ENCODE results near the gene NIPAL4. TPM values are rescaled to one million over a fixed set of nuclear protein-coding genes. Genes with fewer than 3 reads are reported as not detected.

NIPAL4 gene
- polyA plus RNA-seq, 1 donor from 2014 or later: not detected

GRCh38 chr5:157445745-157446411 lies 14.1 kb upstream of the NIPAL4 start:
- H4K20me1 ChIP-seq (ENCODE audit: insufficient read depth): no peaks in the 10 kb centered on the region
- no peaks in the 10 kb centered on the region for H3K9me3 ChIP-seq (ENCODE audit: low read length)
- H3K9me2 ChIP-seq (ENCODE audit: insufficient read depth, low read length): no peaks in the 10 kb centered on the region
- no peak overlapping the region for H3K9ac ChIP-seq (ENCODE audit: low read length)
- no peak for TF ChIP-seq EP300 (conservative IDR thresholded peaks at IDR 0.05; ENCODE audit: poor library complexity, severe bottlenecking)
- no peak for TF ChIP-seq RAD21 (conservative IDR thresholded peaks at IDR 0.05)
- no peak for TF ChIP-seq MXI1 (conservative IDR thresholded peaks at IDR 0.05; ENCODE audit: poor library complexity, severe bottlenecking)
- no peak for TF ChIP-seq TAF1 (IDR thresholded peaks at IDR 0.05; ENCODE audit: low read depth)
- no peak for TF ChIP-seq EZH2 (IDR thresholded peaks at IDR 0.05; ENCODE audit: borderline replicate concordance, insufficient read depth, low read length, poor library complexity, severe bottlenecking)
- no peak for TF ChIP-seq SMC3 (conservative IDR thresholded peaks at IDR 0.05; ENCODE audit: poor library complexity)
- TF ChIP-seq REST (IDR thresholded peaks at IDR 0.05; ENCODE audit: borderline replicate concordance): no peak
- no peaks in the 10 kb centered on the region for H3K27me3 ChIP-seq (ENCODE audit: insufficient read depth, low read depth, low read length)
- no peak overlapping the region for H3K4me2 ChIP-seq (ENCODE audit: low read length)
- no peak overlapping the region for H3K27ac ChIP-seq (ENCODE audit: low read length)
- H3K36me3 ChIP-seq (ENCODE audit: insufficient read depth, low read length): no peaks in the 10 kb centered on the region
- H3K79me2 ChIP-seq (replicated peaks; ENCODE audit: insufficient read depth, low read length): no peaks in the 10 kb centered on the region
- H2AFZ ChIP-seq (ENCODE audit: low read depth, low read length): no peak overlapping the region
- no peaks in the 10 kb centered on the region for H3F3A ChIP-seq (ENCODE audit: insufficient read depth, low read length, poor library complexity, severe bottlenecking)
- no peak overlapping the region for H3K4me3 ChIP-seq (ENCODE audit: low read length)

GRCh38 chr5:157446412-157446935 lies 13.5 kb upstream of the NIPAL4 start:
- no peak for TF ChIP-seq EZH2 (IDR thresholded peaks at IDR 0.05; ENCODE audit: borderline replicate concordance, insufficient read depth, low read length, poor library complexity, severe bottlenecking)
- TF ChIP-seq REST (IDR thresholded peaks at IDR 0.05; ENCODE audit: borderline replicate concordance): no peak
- no peak for TF ChIP-seq EP300 (conservative IDR thresholded peaks at IDR 0.05; ENCODE audit: poor library complexity, severe bottlenecking)
- no peak for TF ChIP-seq SMC3 (conservative IDR thresholded peaks at IDR 0.05; ENCODE audit: poor library complexity)
- TF ChIP-seq RAD21 (conservative IDR thresholded peaks at IDR 0.05): no peak
- no peak for TF ChIP-seq MXI1 (conservative IDR thresholded peaks at IDR 0.05; ENCODE audit: poor library complexity, severe bottlenecking)
- no peak for TF ChIP-seq CTCF (IDR thresholded peaks at IDR 0.05; ENCODE audit: poor library complexity, severe bottlenecking)
- no peak for TF ChIP-seq TAF1 (IDR thresholded peaks at IDR 0.05; ENCODE audit: low read depth)
- no peak for TF ChIP-seq POLR2AphosphoS5 (IDR thresholded peaks at IDR 0.05)
- H4K20me1 ChIP-seq (ENCODE audit: insufficient read depth): no peaks in the 10 kb centered on the region
- no peaks in the 10 kb centered on the region for H3K79me2 ChIP-seq (replicated peaks; ENCODE audit: insufficient read depth, low read length)
- no peaks in the 10 kb centered on the region for H3F3A ChIP-seq (ENCODE audit: insufficient read depth, low read length, poor library complexity, severe bottlenecking)
- H2AFZ ChIP-seq (ENCODE audit: low read depth, low read length): no peak overlapping the region
- no peaks in the 10 kb centered on the region for H3K27me3 ChIP-seq (ENCODE audit: insufficient read depth, low read depth, low read length)
- H3K27ac ChIP-seq (ENCODE audit: low read length): no peak overlapping the region
- no peaks in the 10 kb centered on the region for H3K9me3 ChIP-seq (ENCODE audit: low read length)
- H3K4me2 ChIP-seq (ENCODE audit: low read length): no peak overlapping the region
- no peaks in the 10 kb centered on the region for H3K36me3 ChIP-seq (ENCODE audit: insufficient read depth, low read length)
- no peak overlapping the region for H3K4me3 ChIP-seq (ENCODE audit: low read length)
- no peak overlapping the region for H3K9ac ChIP-seq (ENCODE audit: low read length)
- H3K9me2 ChIP-seq (ENCODE audit: insufficient read depth, low read length): no peaks in the 10 kb centered on the region
